DND-41 (cell line): Measurements from ENCODE around the gene STON1.
"Not testable (repeated sequence)": the region's sequence is repeated elsewhere in the genome, so short reads cannot be mapped to it uniquely, and the experiment has no call there.

Source experiments
- ATAC-seq: fragments of 200-7000 bp; cut with Tn5 transposase; 3 replicates; pipeline ENCODE4 v1.9.1; 2021; ENCODE audit warnings: low read depth; ENCODE audit not compliant: insufficient read depth
- DNase-seq: peaks from one replicate; pipeline ENCODE4 v3.0.0-alpha.2; 2020
- H2AFZ ChIP-seq: 2 replicates; pipeline ENCODE4 v1.6.0; 2012; ENCODE audit warnings: low read depth, low read length
- H3K27ac ChIP-seq: 2 replicates; pipeline ENCODE4 v1.5.1; 2012; ENCODE audit warnings: low read length, inconsistent platforms
- H3K27me3 ChIP-seq: fragments of 200-600 bp; sonication (generic); 2 replicates; pipeline ENCODE4 v1.6.0; 2012; ENCODE audit warnings: low read length, mild to moderate bottlenecking, inconsistent platforms; ENCODE audit not compliant: insufficient read depth, poor library complexity
- H3K36me3 ChIP-seq: 2 replicates; pipeline ENCODE4 v1.5.1; 2012; ENCODE audit warnings: low read length, inconsistent platforms; ENCODE audit not compliant: insufficient read depth
- H3K4me1 ChIP-seq: 2 replicates; pipeline ENCODE4 v1.5.1; 2012; ENCODE audit warnings: mild to moderate bottlenecking, low read length; ENCODE audit not compliant: insufficient read depth
- H3K4me2 ChIP-seq: 2 replicates; pipeline ENCODE4 v1.6.0; 2012; ENCODE audit warnings: mild to moderate bottlenecking, moderate library complexity, low read length, inconsistent platforms; ENCODE audit not compliant: insufficient read depth
- H3K4me3 ChIP-seq, 2 experiments: fragments of 200-600 bp in 1 of 2; shearing (Covaris generic) in 1 of 2; 2 replicates each; pipeline ENCODE4 v1.5.1; 2012 to 2016; ENCODE audit warnings: inconsistent platforms in 2 of 2, low read length in 2 of 2, mild to moderate bottlenecking in 2 of 2, low read depth in 1 of 2, moderate library complexity in 1 of 2
- H3K79me2 ChIP-seq: 2 replicates; pipeline ENCODE4 v1.6.0; 2012; ENCODE audit warnings: low read length, inconsistent platforms; ENCODE audit not compliant: insufficient read depth
- H3K9ac ChIP-seq: 2 replicates; pipeline ENCODE4 v1.6.0; 2012; ENCODE audit warnings: low read depth, mild to moderate bottlenecking, inconsistent platforms, low read length, moderate library complexity
- H3K9me3 ChIP-seq: 2 replicates; pipeline ENCODE4 v1.5.1; 2012; ENCODE audit warnings: low read length, moderate library complexity, mild to moderate bottlenecking, inconsistent platforms; ENCODE audit not compliant: insufficient read depth, severe bottlenecking
- H4K20me1 ChIP-seq: 2 replicates; pipeline ENCODE4 v1.6.0; 2012; ENCODE audit warnings: low read length; ENCODE audit not compliant: insufficient read depth
- CTCF ChIP-seq: IDR thresholded peaks from 2 replicates; pipeline ENCODE4 v1.5.1; 2012; ENCODE audit warnings: borderline replicate concordance, low read length, moderate library complexity, mild to moderate bottlenecking; ENCODE audit not compliant: poor library complexity, severe bottlenecking; ENCODE audit errors: extremely low read depth
- EZH2 ChIP-seq: IDR thresholded peaks from 3 replicates; pipeline ENCODE4 v1.6.1; 2012; ENCODE audit warnings: borderline replicate concordance, low read depth, mild to moderate bottlenecking, moderate library complexity, low read length, inconsistent platforms; ENCODE audit not compliant: severe bottlenecking

STON1 gene

GRCh38 chr2:48590017-48590416, 60.1 kb downstream of the STON1 start:
- Histone ChIP-seq H4K20me1 (no peaks in the 10 kb centered on the region), H3K4me1 (no peaks in the 10 kb centered on the region), H2AFZ (no peak overlapping the region), H3K79me2 (no peaks in the 10 kb centered on the region), H3K27me3 (no peaks in the 10 kb centered on the region), H3K9me3 (no peaks in the 10 kb centered on the region), H3K9ac (no peak overlapping the region), H3K36me3 (no peaks in the 10 kb centered on the region), H3K4me3 (no peak overlapping the region), H3K4me2 (no peak overlapping the region), H3K27ac (no peak overlapping the region)
- TF ChIP-seq EZH2 (no peak), CTCF (no peak)
- no peak for DNase-seq
- ATAC-seq = no peak

- DNase-seq (no peak), ATAC-seq (no peak)
- TF ChIP-seq EZH2 = no peak
- no peak for TF ChIP-seq CTCF
- no peak overlapping the region for H3K4me3 ChIP-seq
- H3K9ac ChIP-seq = no peak overlapping the region
- no peak overlapping the region for H3K4me2 ChIP-seq
- no peaks in the 10 kb centered on the region for H3K27me3 ChIP-seq
- H3K4me1 ChIP-seq = no peaks in the 10 kb centered on the region
- no peak overlapping the region for H2AFZ ChIP-seq
- no peaks in the 10 kb centered on the region for H3K36me3 ChIP-seq
- H4K20me1 ChIP-seq = no peaks in the 10 kb centered on the region
- no peaks in the 10 kb centered on the region for H3K9me3 ChIP-seq
- no peaks in the 10 kb centered on the region for H3K79me2 ChIP-seq
- no peak overlapping the region for H3K27ac ChIP-seq
Observed at GRCh38 chr2:48592067-48592466, 62.1 kb downstream of the STON1 start.

- H3K27ac ChIP-seq, H2AFZ ChIP-seq, H3K79me2 ChIP-seq, H3K4me2 ChIP-seq, ATAC-seq, H3K9me3 ChIP-seq, H4K20me1 ChIP-seq, H3K36me3 ChIP-seq, H3K4me3 ChIP-seq, DNase-seq, H3K4me1 ChIP-seq, H3K27me3 ChIP-seq, H3K9ac ChIP-seq: not testable (repeated sequence)
Observed at GRCh38 chr2:48596751-48597150, 66.8 kb downstream of the STON1 start.

GRCh38 chr2:48597492-48597891, 67.5 kb downstream of the STON1 start:
- ATAC-seq (no peak), DNase-seq (no peak)
- no peaks in the 10 kb centered on the region for H3K27me3 ChIP-seq
- no peak overlapping the region for H3K27ac ChIP-seq
- no peak overlapping the region for H3K9ac ChIP-seq
- no peaks in the 10 kb centered on the region for H3K4me1 ChIP-seq
- H3K36me3 ChIP-seq = no peaks in the 10 kb centered on the region
- no peak for TF ChIP-seq EZH2
- TF ChIP-seq CTCF = no peak
- no peak overlapping the region for H3K4me3 ChIP-seq
- H4K20me1 ChIP-seq = no peaks in the 10 kb centered on the region
- no peak overlapping the region for H2AFZ ChIP-seq
- no peak overlapping the region for H3K4me2 ChIP-seq
- no peaks in the 10 kb centered on the region for H3K79me2 ChIP-seq
- no peaks in the 10 kb centered on the region for H3K9me3 ChIP-seq
